Spinal cord (tissue), 10 donors: ENCODE measurements around the gene HTR7. TPM values are rescaled to one million over a fixed set of nuclear protein-coding genes. Genes with fewer than 3 reads are reported as not detected.
"Not testable (repeated sequence)": the region's sequence is repeated elsewhere in the genome, so short reads cannot be mapped to it uniquely, and the experiment has no call there.

ENCODE experiments used
- DNase-seq, 6 donors: peaks; one replicate each; pipeline versions ENCODE4 v3.0.0 to v3.0.0-alpha.2; 2013 to 2015; ENCODE audit warnings: low spot score in 6 of 6, low read depth in 4 of 6
- H3K27ac ChIP-seq: one replicate; pipeline ENCODE4 v1.5.1; 2013; ENCODE audit warnings: low read depth, low read length, control low read depth
- H3K27me3 ChIP-seq: one replicate; pipeline ENCODE4 v1.6.1; 2013; ENCODE audit warnings: low read length; ENCODE audit not compliant: control insufficient read depth, insufficient read depth
- H3K36me3 ChIP-seq: one replicate; pipeline ENCODE4 v1.6.1; 2013; ENCODE audit warnings: low read length; ENCODE audit not compliant: control insufficient read depth, insufficient read depth
- H3K4me1 ChIP-seq: one replicate; pipeline ENCODE4 v1.6.1; 2013; ENCODE audit warnings: low read length; ENCODE audit not compliant: control insufficient read depth, insufficient read depth
- H3K4me3 ChIP-seq: one replicate; pipeline ENCODE4 v1.5.1; 2013; ENCODE audit warnings: low read depth, low read length, control low read depth
- H3K9me3 ChIP-seq: one replicate; pipeline ENCODE4 v1.6.1; 2013; ENCODE audit warnings: low read length; ENCODE audit not compliant: control insufficient read depth, insufficient read depth
- WGBS: methylation state at CpG from one replicate; pipeline ENCODE4 v1.1.5; 2013; ENCODE audit warnings: missing lambda C conversion rate; ENCODE audit not compliant: insufficient coverage; 5-methylcytosine and 5-hydroxymethylcytosine counted together
- long read RNA-seq, 4 donors: transcript quantifications; one replicate each; lab custom pipeline, GENCODE V29; 2026
- polyA plus RNA-seq, 2 donors: library from polyadenylated mRNA; unstranded; fragments of 120-200 nt; gene quantifications; one replicate each; pipeline ENCODE4 v1.2.1, GENCODE V29; 2013; ENCODE audit not compliant: insufficient read length in 2 of 2
- total RNA-seq, 2 donors: library from RNA; depleted of rRNA in 1 of 2; stranded (reverse); fragments of 120-200 nt in 1 of 2; fragments of >200 nt in 1 of 2; gene quantifications; one replicate each; pipeline versions ENCODE4 v1.2.3 to v1.2.4, GENCODE V29; 2013 to 2014
- donor health status: healthy.

HTR7 gene
- total RNA-seq: 10 to 100 TPM in 1 of 2 donors, 1 to 10 TPM in 1; 3.0 to 12.4 TPM
- polyA plus RNA-seq: 1 to 10 TPM; 6.6 to 8.8 TPM
- long read RNA-seq, donor 1, partial matches to known transcripts: 0 of 2 reads
- long read RNA-seq, donor 1, other reads (novel, unspliced or antisense): 0 of 2 reads
- long read RNA-seq, donor 2, partial matches to known transcripts: 0 of 3 reads
- long read RNA-seq, donor 2, other reads (novel, unspliced or antisense): 0 of 3 reads
- long read RNA-seq, donor 3, partial matches to known transcripts: 0 of 1 reads
- long read RNA-seq, donor 3, other reads (novel, unspliced or antisense): 0 of 1 reads
- long read RNA-seq, donor 4: 0 reads

DNA sequence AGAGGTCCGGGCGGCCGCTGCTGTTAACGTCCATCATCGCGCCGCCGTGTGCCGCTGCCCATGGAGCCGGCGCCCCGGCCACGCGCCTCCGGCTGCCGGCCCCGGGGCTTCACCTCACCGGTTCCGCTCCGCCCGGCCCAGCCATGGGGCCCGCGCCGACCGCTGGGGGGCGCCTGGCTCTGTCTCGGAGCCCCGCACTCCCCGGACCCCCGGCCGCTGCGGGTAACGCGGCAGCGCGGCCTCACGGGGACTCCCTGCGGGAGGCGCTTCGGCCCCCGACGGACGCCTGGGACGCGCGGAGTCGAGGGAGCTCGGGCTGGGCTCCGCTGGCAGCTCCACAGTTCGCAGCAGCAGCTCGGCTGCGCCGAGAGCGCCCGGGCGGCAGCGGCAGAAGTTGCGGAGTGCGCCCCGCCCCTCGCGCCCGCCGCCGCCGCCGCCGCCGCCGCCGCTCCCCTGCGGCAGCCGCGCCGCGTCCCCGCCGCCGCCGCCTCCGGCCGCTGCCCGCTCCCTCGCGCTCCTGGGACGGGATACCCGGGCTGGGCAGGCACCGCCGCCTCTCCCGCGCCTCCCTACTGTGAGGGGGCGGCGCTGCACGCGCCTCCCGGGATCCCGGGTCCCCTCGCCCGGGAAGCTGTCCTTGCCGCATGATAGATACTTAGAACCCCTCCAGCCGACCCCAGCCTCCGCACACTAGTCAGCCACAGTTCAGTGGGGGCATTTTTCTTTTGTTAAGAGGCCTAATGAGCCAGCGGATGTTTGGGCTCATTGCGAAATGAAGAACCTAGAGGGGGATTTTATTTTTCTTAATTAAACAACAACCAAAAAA is at the start of gene HTR7:
HTR7 (minus strand) TSS at position 405 of the 826 bp plus-strand sequence; CDS start at position 37, 368 bp downstream.
- H3K27ac ChIP-seq: no peak within 1 kb of the TSS
- H3K4me1 ChIP-seq: peaks cover 6% of the 10 kb centered on the region
- no peaks in the 10 kb centered on the region for H3K36me3 ChIP-seq
- peaks cover 31% of the 10 kb centered on the region for H3K27me3 ChIP-seq
- no peaks in the 10 kb centered on the region for H3K9me3 ChIP-seq
- peak within 1 kb of the TSS; percentile 53 for H3K4me3 ChIP-seq
- WGBS: under 1% methylated on average over 97 of the region's 104 CpGs
- DNase-seq: peak in 3 of 6 donors; percentile 51 to 84 (median 84)

DNA sequence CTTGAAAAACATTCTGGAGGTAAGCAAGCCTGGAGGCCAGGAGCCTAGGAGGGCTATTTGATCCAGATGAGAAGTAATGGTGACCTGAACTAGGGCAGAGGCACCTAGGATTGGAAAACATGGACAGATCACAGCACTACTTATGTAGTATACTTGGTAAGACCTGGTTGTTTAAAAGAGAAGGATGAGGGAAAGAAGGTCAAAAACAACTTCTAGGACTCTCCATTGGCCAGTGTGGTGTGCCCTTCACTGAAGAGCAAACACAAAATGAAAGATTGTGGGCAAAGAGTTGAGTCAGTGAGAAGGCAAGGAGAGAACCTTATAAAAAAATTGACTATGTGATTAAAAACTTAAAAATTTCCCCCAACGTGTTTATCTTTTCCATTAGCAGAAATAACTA is 48.8 kb upstream of the HTR7 start:
- WGBS: no CpG with 5 or more reads among the region's 1 CpG
- no peaks in the 10 kb centered on the region for H3K4me1 ChIP-seq
- no peaks in the 10 kb centered on the region for H3K27me3 ChIP-seq
- H3K9me3 ChIP-seq: no peaks in the 10 kb centered on the region
- DNase-seq: no peak
- H3K4me3 ChIP-seq: no peak overlapping the region
- H3K36me3 ChIP-seq: peaks cover 4% of the 10 kb centered on the region
- no peak overlapping the region for H3K27ac ChIP-seq

DNA sequence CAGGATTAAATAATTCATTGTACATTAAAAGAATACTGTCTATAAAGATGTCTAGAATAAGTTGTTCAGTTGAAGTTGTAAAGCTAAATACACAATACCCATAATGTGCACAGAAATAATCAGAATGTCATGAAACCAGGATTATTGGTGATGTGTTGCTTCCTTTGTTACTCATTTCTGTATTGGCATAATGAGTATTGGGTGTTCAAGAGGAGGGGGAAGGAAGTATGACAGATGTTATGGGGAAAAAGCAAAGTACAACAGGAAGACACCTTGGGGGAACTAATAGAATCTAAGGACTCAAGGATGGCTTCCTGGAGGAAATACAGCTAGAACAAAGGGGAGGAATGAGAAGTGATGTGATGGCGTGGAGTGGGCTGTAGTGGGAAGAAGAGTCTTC is 48.1 kb upstream of the HTR7 start:
- Histone ChIP-seq H3K36me3 (peaks cover 5% of the 10 kb centered on the region), H3K27me3 (no peaks in the 10 kb centered on the region), H3K27ac (no peak overlapping the region), H3K9me3 (no peaks in the 10 kb centered on the region), H3K4me1 (no peaks in the 10 kb centered on the region), H3K4me3 (no peak overlapping the region)
- no peak for DNase-seq
- WGBS: 100% methylated on average over 1 of the region's 1 CpG

DNA sequence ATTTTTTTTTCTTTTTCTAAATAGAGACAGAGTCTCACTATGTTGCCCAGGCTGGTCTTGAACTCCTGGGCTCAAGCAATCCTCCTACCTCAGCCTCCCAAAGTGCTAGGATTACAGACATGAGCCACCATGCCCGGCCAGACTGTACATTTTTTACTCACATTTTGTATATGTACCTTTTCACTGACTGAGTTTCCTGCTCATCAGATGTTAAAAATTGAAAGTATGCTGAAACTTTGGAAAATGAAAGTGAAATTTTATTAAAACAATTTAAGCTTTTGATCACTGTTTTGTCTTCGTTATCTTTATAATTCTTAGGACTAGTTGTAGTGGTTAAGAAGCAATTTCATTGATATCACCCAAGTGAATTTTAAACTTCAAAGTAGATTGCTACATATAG is 39.1 kb upstream of the HTR7 start:
- DNase-seq, H3K4me3 ChIP-seq, H3K27me3 ChIP-seq, H3K9me3 ChIP-seq, H3K4me1 ChIP-seq, H3K36me3 ChIP-seq, H3K27ac ChIP-seq: not testable (repeated sequence)
- WGBS: no CpG with 5 or more reads among the region's 2 CpGs

DNA sequence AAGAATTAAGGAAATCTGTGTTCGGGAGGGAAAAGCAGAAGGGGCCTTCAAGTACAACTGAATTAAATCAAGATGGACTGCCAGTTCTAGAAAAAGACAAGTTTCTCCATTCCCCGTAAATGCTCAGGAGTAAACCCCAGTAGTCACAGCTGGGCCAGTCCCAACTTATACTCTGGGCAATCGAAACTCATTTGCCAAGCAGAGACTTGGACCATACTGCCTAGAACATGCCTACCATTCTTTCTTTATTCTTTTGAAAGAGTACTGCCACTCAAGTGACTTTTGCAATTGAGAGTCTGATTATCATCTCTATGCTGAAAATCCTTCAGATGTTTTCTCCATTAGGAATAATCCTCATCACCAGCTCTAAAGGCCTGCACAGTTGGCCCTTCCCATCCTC is 35.4 kb upstream of the HTR7 start:
- H3K9me3 ChIP-seq: no peaks in the 10 kb centered on the region

DNA sequence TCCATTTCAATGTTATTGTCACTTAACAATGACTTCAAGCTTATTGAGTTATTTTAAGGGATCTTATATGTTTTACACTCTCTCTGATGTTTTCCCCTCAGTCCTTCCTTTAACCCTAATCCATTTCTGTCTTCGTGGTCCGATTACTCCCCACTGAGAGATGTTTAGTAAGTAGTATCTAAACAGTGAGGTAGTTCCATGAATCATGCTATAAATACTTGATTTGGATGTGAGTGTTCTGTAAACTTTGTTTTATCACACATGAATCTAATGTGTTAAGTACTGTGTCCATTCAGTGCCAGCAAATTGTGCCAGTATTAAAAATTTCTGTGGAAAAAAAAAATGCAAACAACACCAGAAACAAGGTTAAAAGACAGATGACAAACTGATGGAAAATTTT is 32.5 kb upstream of the HTR7 start:
- no CpG with 5 or more reads among the region's 2 CpGs for WGBS
- H3K9me3 ChIP-seq: no peaks in the 10 kb centered on the region
- no peak overlapping the region for H3K4me3 ChIP-seq
- H3K27me3 ChIP-seq: no peaks in the 10 kb centered on the region
- no peak overlapping the region for H3K27ac ChIP-seq
- DNase-seq: no peak
- H3K4me1 ChIP-seq: no peaks in the 10 kb centered on the region
- H3K36me3 ChIP-seq: peaks cover 12% of the 10 kb centered on the region

More for the DNA sequence above, 35.4 kb upstream of the HTR7 start:
- H3K27ac ChIP-seq: no peak overlapping the region
- WGBS: 100% methylated on average over 3 of the region's 3 CpGs
- no peaks in the 10 kb centered on the region for H3K4me1 ChIP-seq
- DNase-seq: no peak
- no peaks in the 10 kb centered on the region for H3K27me3 ChIP-seq
- no peaks in the 10 kb centered on the region for H3K36me3 ChIP-seq
- no peak overlapping the region for H3K4me3 ChIP-seq

DNA sequence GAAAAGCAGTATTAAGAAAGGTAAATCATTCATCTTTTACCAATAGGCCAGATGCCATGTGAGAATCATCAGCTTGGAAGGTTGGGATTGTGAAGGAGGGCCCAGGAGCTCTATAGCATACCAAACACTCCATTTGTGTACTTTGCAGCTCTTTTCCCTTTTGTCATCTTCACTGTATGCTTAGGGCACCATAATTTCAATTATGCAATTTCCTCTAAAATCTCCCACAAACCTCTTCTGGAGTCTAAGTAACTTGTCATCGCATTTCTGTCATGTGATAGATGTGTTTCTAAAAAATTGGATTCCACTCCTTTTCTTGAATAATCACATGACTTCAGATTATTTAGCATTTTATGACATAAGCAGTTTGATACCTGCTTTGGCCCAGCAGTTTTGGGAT is 31.8 kb upstream of the HTR7 start:
- H3K27me3 ChIP-seq: no peaks in the 10 kb centered on the region
- H3K4me1 ChIP-seq: no peaks in the 10 kb centered on the region
- no peak overlapping the region for H3K27ac ChIP-seq
- H3K9me3 ChIP-seq: no peaks in the 10 kb centered on the region
- no CpG with 5 or more reads among the region's 1 CpG for WGBS
- no peak overlapping the region for H3K4me3 ChIP-seq
- no peak for DNase-seq
- peaks cover 12% of the 10 kb centered on the region for H3K36me3 ChIP-seq

DNA sequence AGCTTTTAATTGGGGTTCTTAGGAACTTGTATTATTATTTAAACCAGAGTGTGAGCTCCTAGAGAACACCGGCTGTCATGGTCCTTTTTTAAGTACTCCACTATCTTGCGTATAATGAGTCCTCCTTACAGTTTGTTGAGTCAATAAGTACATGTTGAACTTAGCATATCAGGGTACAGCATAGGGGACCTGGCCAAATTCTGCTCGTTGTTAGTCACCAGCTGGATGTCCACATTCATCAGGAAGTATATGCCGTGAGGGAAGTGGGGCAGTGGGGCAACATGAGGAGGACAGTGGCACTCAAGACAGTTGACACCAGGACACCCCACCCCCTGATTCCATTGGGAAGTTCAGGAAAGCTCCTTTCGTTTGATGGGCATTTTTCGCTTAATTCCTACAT is 30.5 kb upstream of the HTR7 start:
- no peak overlapping the region for H3K27ac ChIP-seq

DNA sequence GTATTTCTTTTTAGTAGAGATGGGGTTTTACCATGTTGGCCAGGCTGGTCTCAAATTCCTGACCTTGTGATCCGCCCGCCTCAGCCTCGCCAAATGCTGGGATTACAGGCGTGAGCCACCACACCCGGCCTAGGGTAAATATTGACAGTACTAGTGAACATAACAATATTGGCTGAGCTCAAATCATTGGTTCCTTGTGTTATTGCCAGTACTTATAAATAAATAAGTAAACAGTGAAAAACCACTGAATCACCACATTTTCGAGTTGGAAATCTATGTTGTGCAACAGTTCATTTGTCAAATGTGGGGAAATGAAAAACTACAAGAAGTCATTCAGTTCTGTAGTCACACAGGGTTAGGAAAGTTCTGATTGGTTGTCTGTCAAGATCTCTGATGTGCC is 29.7 kb upstream of the HTR7 start:
- no CpG with 5 or more reads among the region's 6 CpGs for WGBS
- no peaks in the 10 kb centered on the region for H3K4me1 ChIP-seq

More for the DNA sequence above, 30.5 kb upstream of the HTR7 start:
- Histone ChIP-seq H3K27me3 (no peaks in the 10 kb centered on the region), H3K36me3 (peaks cover 12% of the 10 kb centered on the region), H3K4me3 (no peak overlapping the region), H3K9me3 (no peaks in the 10 kb centered on the region), H3K4me1 (no peaks in the 10 kb centered on the region)
- no peak for DNase-seq
- 100% methylated on average over 1 of the region's 6 CpGs for WGBS

More for the DNA sequence above, 29.7 kb upstream of the HTR7 start:
- Histone ChIP-seq H3K4me3 (no peak overlapping the region), H3K27ac (no peak overlapping the region), H3K36me3 (peaks cover 13% of the 10 kb centered on the region), H3K9me3 (no peaks in the 10 kb centered on the region), H3K27me3 (no peaks in the 10 kb centered on the region)
- no peak for DNase-seq
